ENCODE results near the gene OVOL3.
"Not testable (repeated sequence)": the region's sequence is repeated elsewhere in the genome, so short reads cannot be mapped to it uniquely, and the experiment has no call there.

The OVOL3 gene

DNA sequence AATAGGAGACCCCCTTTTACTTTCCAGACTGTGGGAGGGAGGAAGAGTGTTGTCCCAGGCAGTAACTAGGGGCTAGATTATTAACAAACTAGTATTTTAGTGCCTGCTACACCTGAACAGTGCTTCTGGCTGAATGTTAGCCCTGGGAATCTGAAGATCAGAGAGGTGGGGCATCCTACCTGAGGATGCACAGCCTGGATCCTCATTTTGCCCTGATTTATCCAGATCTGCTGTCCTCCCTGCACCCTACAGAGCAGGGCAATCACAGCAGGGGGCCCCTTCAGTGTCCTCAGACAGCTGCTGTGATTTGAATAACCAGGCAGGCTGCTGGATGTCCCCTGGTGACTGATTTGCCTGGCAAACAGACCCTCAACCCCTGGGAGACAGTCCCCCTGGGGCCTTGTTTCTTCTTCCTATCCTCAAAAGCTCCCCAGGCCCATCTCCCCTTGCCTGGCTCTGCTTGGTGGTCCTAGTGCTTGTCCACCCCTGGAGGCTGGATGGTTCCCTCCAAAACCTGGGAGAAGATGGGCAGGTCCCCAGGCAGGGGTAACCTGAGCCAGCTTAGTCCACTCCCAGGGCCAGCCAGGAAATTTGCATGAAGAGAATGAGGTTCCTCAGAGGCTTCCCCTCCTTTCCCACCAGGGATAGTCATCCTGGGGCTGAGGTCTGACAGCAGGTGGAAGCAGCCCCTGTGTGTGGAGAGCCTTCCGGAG is at the start of gene OVOL3:
TSS of gene OVOL3 (plus strand) at position 657 of the 713 bp plus-strand sequence. CDS start 60 bp downstream, outside the sequence.
- Mint-ChIP-seq H3K27me3 (no peaks in the 10 kb centered on the region), H3K36me3 (peaks cover 9% of the 10 kb centered on the region), H3K9me3 (no peaks in the 10 kb centered on the region), H3K27ac (no peak within 1 kb of the TSS), H3K4me3 (no peak within 1 kb of the TSS), H3K4me1 (peaks cover 12% of the 10 kb centered on the region)
- DNase-seq (ENCODE audit: low spot score in 2 of 2) = no peak
- no peak for ATAC-seq (ENCODE audit: low read depth)

DNA sequence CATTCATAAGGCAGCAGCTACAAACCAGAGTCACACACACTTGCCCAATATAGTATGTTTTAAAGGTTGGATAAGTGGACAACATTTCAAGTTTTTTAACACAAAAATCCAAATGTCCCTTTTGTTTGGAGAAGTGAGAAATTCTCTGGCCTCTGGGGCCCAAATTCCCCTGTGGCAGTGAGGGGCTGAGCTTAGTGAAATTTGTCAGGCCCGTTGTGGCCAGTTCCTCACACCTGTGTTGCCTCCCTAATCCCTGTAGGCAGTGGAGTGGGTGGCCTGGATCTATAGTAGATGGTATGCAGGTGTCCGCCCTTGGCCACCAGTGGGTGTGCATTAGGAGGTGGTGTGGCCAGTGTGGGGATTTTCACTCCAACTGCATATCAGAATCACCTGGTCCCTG is 49.6 kb upstream of the OVOL3 start:
- DNase-seq (ENCODE audit: low spot score in 2 of 2) (no peak), ATAC-seq (ENCODE audit: low read depth) (no peak)
- Mint-ChIP-seq H3K36me3 (no peaks in the 10 kb centered on the region), H3K4me1 (no peaks in the 10 kb centered on the region), H3K27ac (no peak overlapping the region), H3K27me3 (no peaks in the 10 kb centered on the region), H3K9me3 (no peaks in the 10 kb centered on the region), H3K4me3 (no peak overlapping the region)

DNA sequence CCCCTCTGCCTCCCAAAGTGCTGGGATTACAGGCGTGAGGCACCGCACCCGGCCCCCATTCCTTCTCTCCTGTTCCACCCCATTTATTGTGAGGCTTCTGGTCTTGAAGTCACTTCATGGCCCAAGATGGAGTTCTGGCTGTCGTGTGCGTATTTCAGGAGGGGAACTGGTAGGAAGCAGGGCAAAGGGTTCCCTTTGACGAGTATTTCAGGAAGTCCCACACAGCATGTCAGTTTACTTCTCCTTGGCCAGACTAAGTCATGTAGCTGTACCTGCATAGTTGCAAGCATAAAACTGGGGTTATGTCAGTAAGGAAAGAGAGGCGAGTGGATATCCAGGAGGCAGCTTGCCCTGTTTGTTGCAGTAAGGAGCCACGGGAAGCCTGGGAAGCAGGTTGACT is 46.1 kb upstream of the OVOL3 start:
- no peaks in the 10 kb centered on the region for H3K9me3 Mint-ChIP-seq
- H3K4me3 Mint-ChIP-seq = no peak overlapping the region
- ATAC-seq (ENCODE audit: low read depth) (no peak), DNase-seq (ENCODE audit: low spot score in 2 of 2) (no peak)
- no peaks in the 10 kb centered on the region for H3K27me3 Mint-ChIP-seq
- H3K36me3 Mint-ChIP-seq = no peaks in the 10 kb centered on the region
- no peaks in the 10 kb centered on the region for H3K4me1 Mint-ChIP-seq
- H3K27ac Mint-ChIP-seq = no peak overlapping the region

DNA sequence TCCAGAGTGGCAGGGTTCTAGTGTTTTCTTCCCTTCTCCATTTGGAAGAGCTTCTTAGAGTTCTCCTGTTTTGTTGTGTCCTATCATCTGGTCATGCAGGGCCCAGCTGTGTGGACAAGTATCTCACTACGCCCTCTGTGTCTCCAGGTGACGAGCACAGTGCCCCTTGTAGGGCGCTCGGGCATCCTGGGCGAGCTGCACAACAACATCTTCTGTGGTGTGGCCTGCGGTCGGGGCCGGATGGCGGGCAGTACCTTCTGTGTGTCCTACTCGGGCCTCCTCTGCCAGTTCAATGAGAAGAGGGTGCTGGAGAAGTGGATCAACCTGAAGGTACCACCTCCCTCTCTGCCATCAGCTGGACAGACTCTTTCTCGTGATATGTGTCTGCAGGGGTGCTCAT is 43.3 kb upstream of the OVOL3 start:
- Mint-ChIP-seq H3K4me3 (no peak overlapping the region), H3K27ac (no peak overlapping the region), H3K4me1 (no peaks in the 10 kb centered on the region), H3K27me3 (no peaks in the 10 kb centered on the region), H3K9me3 (no peaks in the 10 kb centered on the region), H3K36me3 (no peaks in the 10 kb centered on the region)
- ATAC-seq (ENCODE audit: low read depth) (no peak), DNase-seq (ENCODE audit: low spot score in 2 of 2) (no peak)

DNA sequence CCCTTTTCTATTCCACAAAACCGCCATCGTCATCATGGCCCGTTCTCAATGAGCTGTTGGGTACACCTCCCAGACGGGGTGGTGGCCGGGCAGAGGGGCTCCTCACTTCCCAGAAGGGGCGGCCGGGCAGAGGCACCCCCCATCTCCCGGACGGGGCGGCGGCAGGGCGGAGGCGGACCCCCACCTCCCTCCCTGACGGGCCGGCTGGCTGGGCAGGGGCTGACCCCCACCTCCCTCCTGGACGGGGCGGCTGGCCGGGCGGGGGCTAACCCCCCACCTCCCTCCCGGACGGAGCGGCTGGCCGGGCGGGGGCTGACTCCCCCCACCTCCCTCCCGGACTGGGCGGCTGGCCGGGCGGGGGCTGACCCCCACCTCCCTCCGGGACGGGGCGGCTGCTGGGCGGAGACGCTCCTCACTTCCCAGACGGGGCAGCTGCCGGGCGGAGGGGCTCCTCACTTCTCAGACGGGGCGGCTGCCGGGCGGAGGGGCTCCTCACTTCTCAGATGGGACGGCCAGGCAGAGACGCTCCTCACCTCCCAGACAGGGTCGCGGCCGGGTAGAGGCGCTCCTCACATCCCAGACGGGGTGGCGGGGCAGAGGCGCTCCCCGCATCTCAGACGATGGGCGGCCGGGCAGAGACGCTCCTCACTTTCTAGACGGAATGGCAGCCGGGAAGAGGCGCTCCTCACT is 42.0 kb upstream of the OVOL3 start:
- DNase-seq (ENCODE audit: low spot score in 2 of 2); H3K9me3 Mint-ChIP-seq; H3K27ac Mint-ChIP-seq; H3K36me3 Mint-ChIP-seq; H3K4me1 Mint-ChIP-seq; H3K27me3 Mint-ChIP-seq; H3K4me3 Mint-ChIP-seq; ATAC-seq (ENCODE audit: low read depth): not testable (repeated sequence)

DNA sequence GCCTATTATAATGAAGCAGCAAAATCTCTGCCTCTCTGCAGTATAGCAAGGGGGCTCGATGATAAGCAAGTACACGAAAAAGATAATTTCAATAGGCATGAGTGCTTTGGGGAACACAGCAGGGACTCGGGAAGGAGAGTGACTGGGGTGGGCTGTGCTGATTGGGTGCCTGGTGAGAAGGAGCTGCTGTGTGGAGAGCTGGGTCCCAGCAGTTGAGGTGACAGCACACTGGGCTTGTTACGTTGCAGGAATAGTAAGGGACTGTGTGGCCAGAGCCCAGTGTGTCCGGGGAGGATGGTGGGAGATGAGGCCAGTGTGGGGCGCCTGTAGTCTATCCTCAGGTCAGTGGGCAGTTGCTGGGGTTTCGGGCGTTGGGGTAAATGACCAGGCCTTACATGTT is 38.9 kb upstream of the OVOL3 start:
- no peaks in the 10 kb centered on the region for H3K9me3 Mint-ChIP-seq
- no peak for DNase-seq (ENCODE audit: low spot score in 2 of 2)
- H3K27ac Mint-ChIP-seq = no peak overlapping the region
- no peak overlapping the region for H3K4me3 Mint-ChIP-seq
- no peaks in the 10 kb centered on the region for H3K4me1 Mint-ChIP-seq
- ATAC-seq (ENCODE audit: low read depth) = no peak
- no peaks in the 10 kb centered on the region for H3K27me3 Mint-ChIP-seq
- no peaks in the 10 kb centered on the region for H3K36me3 Mint-ChIP-seq

DNA sequence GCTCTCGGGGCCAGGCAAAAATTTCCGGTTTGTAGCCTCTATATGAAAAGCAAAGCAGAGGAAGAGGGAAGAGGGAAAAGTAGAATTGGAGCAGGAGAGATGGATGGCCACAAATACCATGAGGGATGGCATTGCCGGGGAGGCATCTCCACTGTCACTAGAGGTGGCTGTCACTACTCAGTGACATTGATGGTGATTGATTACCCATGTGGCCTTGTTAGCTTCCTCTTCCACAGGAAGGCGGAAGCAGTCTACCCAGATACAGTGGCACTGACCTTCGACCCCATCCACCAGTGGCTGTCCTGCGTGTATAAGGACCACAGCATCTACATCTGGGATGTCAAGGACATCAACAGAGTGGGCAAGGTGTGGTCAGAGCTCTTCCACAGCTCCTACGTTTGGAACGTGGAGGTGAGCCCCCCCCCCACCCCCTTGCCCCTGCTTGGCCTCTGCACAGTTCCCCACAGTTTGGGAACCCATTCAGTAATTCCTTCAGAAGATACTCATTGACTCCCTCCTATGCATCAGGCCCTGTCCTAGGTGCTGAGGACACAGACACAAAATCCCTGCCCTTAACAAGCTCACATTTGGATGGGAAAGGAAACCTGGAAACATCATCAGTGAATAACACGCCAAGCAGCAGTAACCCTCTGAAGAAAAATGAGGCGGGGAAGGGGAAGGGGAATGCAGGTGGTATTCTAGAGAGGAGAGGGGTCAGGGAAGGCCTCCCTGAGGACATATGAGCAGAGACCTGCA is 37.6 kb upstream of the OVOL3 start:
- no peak for DNase-seq (ENCODE audit: low spot score in 2 of 2)
- no peaks in the 10 kb centered on the region for H3K36me3 Mint-ChIP-seq
- H3K9me3 Mint-ChIP-seq = no peaks in the 10 kb centered on the region
- H3K4me3 Mint-ChIP-seq = no peak overlapping the region
- no peak overlapping the region for H3K27ac Mint-ChIP-seq
- no peaks in the 10 kb centered on the region for H3K4me1 Mint-ChIP-seq
- H3K27me3 Mint-ChIP-seq = no peaks in the 10 kb centered on the region
- no peak for ATAC-seq (ENCODE audit: low read depth)

DNA sequence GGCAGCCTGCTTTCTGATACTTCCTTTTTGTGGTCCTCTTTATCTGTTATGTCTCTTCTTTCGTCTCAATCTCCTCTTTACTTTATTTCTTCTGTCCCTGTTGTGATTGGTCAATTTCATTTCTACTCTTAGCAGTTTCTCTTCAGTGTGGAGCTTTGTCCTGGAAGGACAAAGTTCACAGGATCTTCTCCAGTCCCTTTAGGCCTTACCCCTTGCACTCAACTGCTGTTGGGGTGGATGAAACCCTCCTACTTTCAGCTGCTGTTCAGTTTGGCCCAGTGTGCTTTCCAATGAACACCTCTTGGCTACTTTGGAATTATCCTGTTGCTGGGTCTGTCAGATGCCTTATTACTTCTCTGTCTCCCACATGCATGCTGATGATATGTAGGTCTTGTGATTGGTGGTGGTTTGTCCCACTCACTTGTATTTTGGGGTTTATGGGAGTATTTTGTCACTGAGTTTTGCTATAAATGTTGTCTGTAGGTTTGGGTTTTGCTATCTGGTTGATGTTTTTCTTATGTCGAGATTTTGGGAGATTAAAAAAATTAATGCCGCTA is 31.5 kb upstream of the OVOL3 start:
- H3K4me1 Mint-ChIP-seq = no peaks in the 10 kb centered on the region
- no peaks in the 10 kb centered on the region for H3K36me3 Mint-ChIP-seq
- H3K27ac Mint-ChIP-seq = no peak overlapping the region

DNA sequence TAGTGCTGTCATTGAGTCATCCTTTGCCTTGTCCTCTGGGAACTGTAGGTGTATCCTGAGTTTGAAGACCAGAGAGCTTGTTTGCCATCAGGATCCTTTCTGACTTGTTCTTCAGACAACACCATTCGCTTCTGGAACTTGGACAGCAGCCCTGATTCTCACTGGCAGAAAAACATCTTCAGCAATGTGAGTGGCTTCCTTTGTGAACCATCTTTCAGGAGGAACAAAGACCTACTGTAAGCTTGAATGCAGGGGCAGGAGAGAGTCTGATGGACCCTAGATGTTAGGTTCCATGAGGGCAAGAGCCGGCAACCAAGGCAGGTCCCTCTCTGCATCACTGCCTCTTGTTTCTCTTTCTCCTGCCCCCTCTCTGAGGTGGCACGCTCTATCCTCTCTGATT is 29.6 kb upstream of the OVOL3 start:
- ATAC-seq (ENCODE audit: low read depth) = no peak
- H3K36me3 Mint-ChIP-seq = no peaks in the 10 kb centered on the region
- no peaks in the 10 kb centered on the region for H3K9me3 Mint-ChIP-seq
- no peak overlapping the region for H3K4me3 Mint-ChIP-seq
- H3K27ac Mint-ChIP-seq = no peak overlapping the region
- no peak for DNase-seq (ENCODE audit: low spot score in 2 of 2)
- H3K4me1 Mint-ChIP-seq = no peaks in the 10 kb centered on the region
- no peaks in the 10 kb centered on the region for H3K27me3 Mint-ChIP-seq

More for the DNA sequence above, 31.5 kb upstream of the OVOL3 start:
- no peak for ATAC-seq (ENCODE audit: low read depth)
- no peak for DNase-seq (ENCODE audit: low spot score in 2 of 2)
- Mint-ChIP-seq H3K27me3 (no peaks in the 10 kb centered on the region), H3K9me3 (no peaks in the 10 kb centered on the region), H3K4me3 (no peak overlapping the region)

DNA sequence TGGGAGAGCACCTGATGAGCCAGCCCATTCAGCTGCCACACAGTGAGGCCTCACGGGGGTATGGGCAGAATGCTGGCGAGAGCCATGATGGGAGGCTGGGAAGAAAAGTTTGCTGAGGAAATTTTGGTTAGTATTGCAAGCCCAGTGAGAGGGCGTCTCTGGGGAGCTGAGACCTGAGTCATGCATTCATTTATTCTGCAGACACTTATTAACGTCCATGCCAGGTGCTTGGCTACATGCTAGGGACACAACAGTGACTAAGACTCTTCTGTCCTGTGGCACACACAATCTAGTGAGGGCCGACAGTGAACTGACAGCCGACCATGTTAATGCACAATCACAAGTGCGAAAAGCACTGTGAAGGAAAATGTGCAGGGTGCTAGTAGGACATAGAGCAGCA is 29.0 kb upstream of the OVOL3 start:
- Mint-ChIP-seq H3K9me3 (no peaks in the 10 kb centered on the region), H3K27me3 (no peaks in the 10 kb centered on the region), H3K36me3 (no peaks in the 10 kb centered on the region), H3K27ac (no peak overlapping the region), H3K4me1 (no peaks in the 10 kb centered on the region), H3K4me3 (no peak overlapping the region)
- DNase-seq (ENCODE audit: low spot score in 2 of 2) (no peak), ATAC-seq (ENCODE audit: low read depth) (no peak)

DNA sequence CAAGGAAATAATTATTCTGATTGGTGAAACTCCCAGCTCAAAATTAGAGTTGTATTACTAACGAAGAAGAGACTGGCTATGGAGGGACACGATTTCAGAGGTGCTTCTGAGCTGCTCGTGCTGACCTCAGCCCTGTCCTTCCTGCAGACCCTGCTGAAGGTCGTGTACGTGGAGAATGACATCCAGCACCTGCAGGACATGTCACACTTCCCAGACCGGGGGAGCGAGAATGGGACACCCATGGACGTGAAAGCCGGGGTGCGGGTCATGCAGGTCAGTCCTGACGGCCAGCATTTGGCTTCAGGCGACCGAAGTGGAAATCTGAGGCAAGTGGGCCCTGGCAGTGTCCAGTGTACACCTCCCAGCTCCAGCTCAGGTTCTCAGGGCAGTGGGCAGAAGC is 28.0 kb upstream of the OVOL3 start:
- Mint-ChIP-seq H3K27me3 (no peaks in the 10 kb centered on the region), H3K4me1 (no peaks in the 10 kb centered on the region), H3K36me3 (no peaks in the 10 kb centered on the region), H3K27ac (no peak overlapping the region), H3K4me3 (no peak overlapping the region), H3K9me3 (no peaks in the 10 kb centered on the region)
- DNase-seq (ENCODE audit: low spot score in 2 of 2) = no peak
- no peak for ATAC-seq (ENCODE audit: low read depth)

DNA sequence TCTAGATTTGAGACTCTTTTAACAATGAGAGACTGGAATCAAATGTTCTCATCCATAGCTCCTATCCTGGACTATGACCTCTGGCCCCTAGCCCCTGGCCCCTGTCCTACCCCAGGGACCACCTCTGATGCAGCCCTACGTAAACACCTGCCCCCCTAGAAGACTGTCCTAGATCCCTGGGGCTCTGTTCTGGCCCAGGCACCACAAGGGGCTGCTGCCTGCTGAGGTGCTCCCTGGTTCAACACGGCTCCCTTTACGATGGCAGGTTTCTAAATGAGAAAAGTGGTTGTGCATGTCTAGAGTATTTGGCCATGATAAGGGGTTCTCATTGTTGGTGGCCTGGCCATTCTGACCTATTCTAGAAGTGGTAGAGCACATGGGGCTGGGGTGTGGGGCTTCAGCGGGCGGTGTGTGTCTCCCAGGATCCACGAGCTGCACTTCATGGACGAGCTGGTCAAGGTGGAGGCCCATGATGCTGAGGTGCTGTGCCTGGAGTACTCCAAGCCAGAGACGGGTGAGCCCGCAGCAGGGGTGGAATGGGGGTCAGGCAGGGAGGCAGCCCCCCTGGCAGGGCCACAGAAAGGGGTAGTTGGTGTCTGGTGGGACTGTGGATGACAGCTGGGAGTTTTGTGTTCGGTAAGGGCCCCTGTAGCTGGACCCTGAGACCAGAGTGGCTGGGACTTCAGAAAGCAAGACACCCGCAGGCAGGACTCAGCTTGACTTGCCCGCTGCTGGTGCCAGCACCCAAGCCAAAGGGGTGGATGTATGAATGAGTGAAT is 26.5 kb upstream of the OVOL3 start:
- no peaks in the 10 kb centered on the region for H3K36me3 Mint-ChIP-seq

DNA sequence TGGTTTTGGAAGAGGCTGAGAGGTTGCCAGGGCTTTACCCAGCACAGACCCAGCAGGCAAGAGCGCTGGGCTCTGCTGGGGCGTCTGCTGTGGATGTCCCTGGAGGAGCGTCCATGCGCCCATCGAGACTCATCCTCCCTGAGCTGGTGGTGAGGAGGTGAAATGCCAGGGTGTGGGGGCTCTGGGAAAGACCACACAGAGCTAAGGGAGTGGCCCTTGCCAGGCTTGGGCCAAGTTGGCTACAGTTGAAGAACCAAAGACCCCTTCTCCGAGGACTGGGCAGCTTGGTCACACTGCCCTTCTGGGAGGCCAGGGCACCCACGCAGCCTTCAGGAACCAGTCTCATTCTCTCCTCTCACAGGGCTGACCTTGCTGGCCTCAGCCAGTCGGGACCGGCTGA is 24.6 kb upstream of the OVOL3 start:
- no peaks in the 10 kb centered on the region for H3K27me3 Mint-ChIP-seq
- no peaks in the 10 kb centered on the region for H3K36me3 Mint-ChIP-seq
- H3K4me1 Mint-ChIP-seq = no peaks in the 10 kb centered on the region
- ATAC-seq (ENCODE audit: low read depth) (no peak), DNase-seq (ENCODE audit: low spot score in 2 of 2) (no peak)
- H3K4me3 Mint-ChIP-seq = no peak overlapping the region
- no peak overlapping the region for H3K27ac Mint-ChIP-seq
- no peaks in the 10 kb centered on the region for H3K9me3 Mint-ChIP-seq

More for the DNA sequence above, 26.5 kb upstream of the OVOL3 start:
- H3K27ac Mint-ChIP-seq = no peak overlapping the region
- H3K27me3 Mint-ChIP-seq = no peaks in the 10 kb centered on the region
- no peaks in the 10 kb centered on the region for H3K9me3 Mint-ChIP-seq
- ATAC-seq (ENCODE audit: low read depth) (no peak), DNase-seq (ENCODE audit: low spot score in 2 of 2) (no peak)
- H3K4me3 Mint-ChIP-seq = no peak overlapping the region
- no peaks in the 10 kb centered on the region for H3K4me1 Mint-ChIP-seq

DNA sequence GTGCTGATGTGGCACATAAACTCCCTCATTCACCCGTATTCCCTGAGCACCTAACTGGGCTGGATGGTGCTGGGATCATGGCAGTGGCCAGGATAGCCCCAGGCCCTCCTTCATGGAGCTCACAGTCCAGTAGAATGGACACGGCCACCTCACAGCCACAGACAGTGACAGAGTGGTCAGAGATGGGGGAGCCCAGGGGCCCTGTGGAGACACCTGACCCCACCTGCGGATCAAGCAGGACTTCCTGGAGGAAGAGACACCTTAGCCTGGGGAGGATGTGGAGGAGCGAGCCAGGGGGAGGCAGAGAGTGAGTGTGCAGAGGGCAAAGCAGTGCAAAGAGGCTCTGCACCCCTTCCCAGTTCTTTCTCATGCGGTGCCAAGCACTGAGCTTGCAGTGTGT is 21.1 kb upstream of the OVOL3 start:
- H3K36me3 Mint-ChIP-seq = no peaks in the 10 kb centered on the region
- ATAC-seq (ENCODE audit: low read depth) = no peak
- H3K27me3 Mint-ChIP-seq = no peaks in the 10 kb centered on the region
- no peaks in the 10 kb centered on the region for H3K4me1 Mint-ChIP-seq
- no peak for DNase-seq (ENCODE audit: low spot score in 2 of 2)
- H3K4me3 Mint-ChIP-seq = no peak overlapping the region
- H3K27ac Mint-ChIP-seq = no peak overlapping the region
- no peaks in the 10 kb centered on the region for H3K9me3 Mint-ChIP-seq

All from memory B cell (primary cell).